Measurements from ENCODE around the gene SPRTN. TPM values are rescaled to one million over a fixed set of nuclear protein-coding genes. Genes with fewer than 3 reads are reported as not detected.

The SPRTN gene
- total RNA-seq, 1 donor from 2014 or later = 52.6 TPM

DNA sequence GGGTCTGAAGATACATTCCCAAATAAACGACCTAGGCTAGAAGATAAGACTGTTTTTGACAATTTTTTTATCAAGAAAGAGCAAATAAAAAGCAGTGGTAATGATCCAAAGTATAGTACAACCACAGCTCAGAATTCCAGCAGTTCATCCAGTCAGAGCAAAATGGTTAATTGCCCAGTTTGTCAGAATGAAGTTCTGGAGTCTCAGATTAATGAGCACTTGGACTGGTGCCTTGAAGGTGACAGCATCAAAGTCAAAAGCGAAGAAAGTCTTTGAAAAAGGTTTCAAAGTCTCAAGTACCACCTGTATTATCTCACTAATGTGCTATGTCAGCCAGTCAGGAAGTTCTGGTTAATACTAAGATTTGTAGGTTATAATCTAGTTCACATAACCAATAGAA lies 15.0 kb downstream of the SPRTN start:
- Histone ChIP-seq H3K27ac (no peak overlapping the region), H3K9me3 (no peaks in the 10 kb centered on the region), H3K4me3 (no peak overlapping the region), H3K4me1 (peaks cover 0 to 1% of the 10 kb centered on the region in 2 donors), H3K27me3 (no peaks in the 10 kb centered on the region), H3K36me3 (peaks cover 11 to 49% of the 10 kb centered on the region in 2 donors)
- TF ChIP-seq, protein P1, sequence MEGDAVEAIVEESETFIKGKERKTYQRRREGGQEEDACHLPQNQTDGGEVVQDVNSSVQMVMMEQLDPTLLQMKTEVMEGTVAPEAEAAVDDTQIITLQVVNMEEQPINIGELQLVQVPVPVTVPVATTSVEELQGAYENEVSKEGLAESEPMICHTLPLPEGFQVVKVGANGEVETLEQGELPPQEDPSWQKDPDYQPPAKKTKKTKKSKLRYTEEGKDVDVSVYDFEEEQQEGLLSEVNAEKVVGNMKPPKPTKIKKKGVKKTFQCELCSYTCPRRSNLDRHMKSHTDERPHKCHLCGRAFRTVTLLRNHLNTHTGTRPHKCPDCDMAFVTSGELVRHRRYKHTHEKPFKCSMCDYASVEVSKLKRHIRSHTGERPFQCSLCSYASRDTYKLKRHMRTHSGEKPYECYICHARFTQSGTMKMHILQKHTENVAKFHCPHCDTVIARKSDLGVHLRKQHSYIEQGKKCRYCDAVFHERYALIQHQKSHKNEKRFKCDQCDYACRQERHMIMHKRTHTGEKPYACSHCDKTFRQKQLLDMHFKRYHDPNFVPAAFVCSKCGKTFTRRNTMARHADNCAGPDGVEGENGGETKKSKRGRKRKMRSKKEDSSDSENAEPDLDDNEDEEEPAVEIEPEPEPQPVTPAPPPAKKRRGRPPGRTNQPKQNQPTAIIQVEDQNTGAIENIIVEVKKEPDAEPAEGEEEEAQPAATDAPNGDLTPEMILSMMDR (IDR thresholded peaks at IDR 0.05) = no peak
- DNase-seq (ENCODE audit: low spot score in 2 of 2) = no peak
- intact Hi-C loops (cut with DNase I) = no loop called here

DNA sequence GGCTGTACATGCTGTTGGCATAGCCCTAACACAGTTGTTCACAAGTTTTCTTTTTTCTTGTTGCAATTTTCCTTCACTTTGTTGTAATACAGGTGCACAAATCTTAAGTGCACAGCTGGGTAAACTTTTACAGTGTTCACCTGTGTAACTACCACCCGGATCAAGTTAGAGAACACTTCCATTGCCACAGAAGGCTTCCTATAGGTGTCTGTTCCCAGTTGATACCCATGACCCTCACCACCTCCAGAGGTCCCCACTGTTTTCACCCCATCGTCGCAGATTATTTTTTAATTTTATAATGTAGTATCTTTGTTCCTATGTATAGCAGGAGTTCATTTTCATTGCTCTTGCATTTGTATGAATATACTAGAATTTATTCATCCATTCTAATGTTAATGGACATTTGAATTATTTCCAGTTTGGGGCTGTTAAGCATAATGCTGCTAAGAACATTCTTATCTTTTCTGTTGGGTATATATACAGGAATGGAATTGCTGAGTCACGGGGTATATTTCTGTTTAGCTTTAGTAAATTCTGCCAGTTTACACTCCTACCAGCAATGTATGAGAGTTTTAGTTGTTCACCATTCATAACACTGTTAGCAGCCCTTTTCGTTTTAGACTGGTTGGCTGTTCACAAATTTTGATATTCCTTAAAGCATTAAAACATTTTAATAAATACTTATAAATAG lies 16.4 kb downstream of the SPRTN start:
- Histone ChIP-seq H3K36me3 (peaks cover 5 to 38% of the 10 kb centered on the region in 2 donors), H3K4me3 (no peak overlapping the region), H3K4me1 (peaks cover 0 to 2% of the 10 kb centered on the region in 2 donors), H3K27me3 (no peaks in the 10 kb centered on the region), H3K27ac (no peak overlapping the region), H3K9me3 (no peaks in the 10 kb centered on the region)
- intact Hi-C loops (cut with DNase I) = no loop called here
- no peak for DNase-seq (ENCODE audit: low spot score in 2 of 2)
- TF ChIP-seq, protein P1 (IDR thresholded peaks at IDR 0.05) = no peak

DNA sequence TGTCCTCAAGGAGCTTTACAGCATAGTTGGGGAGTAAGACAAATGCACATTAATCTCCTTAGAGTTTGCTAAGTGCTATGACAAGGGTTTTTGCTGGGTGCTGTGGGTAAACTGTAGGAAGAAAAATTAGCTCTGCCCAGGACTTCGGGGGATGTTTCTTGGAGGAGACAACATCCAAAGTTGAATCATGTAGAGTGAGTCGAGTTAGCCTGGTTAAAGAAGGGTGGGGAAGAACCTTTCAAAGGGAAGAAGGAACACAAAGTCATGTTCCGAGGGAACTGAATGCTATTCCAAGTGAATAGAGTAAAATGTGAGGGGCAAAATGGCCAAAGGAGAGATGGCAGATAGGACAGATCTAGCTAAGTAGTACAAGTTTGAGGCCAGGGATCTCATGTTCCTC lies 17.1 kb downstream of the SPRTN start:
- Histone ChIP-seq H3K9me3 (no peaks in the 10 kb centered on the region), H3K4me3 (no peak overlapping the region), H3K27me3 (no peaks in the 10 kb centered on the region), H3K4me1 (peaks cover 0 to 2% of the 10 kb centered on the region in 2 donors), H3K27ac (no peak overlapping the region), H3K36me3 (peaks cover 5 to 31% of the 10 kb centered on the region in 2 donors)
- DNase-seq (ENCODE audit: low spot score in 2 of 2) = no peak
- intact Hi-C loops (cut with DNase I) = no loop called here
- TF ChIP-seq, protein P1 (IDR thresholded peaks at IDR 0.05) = no peak

DNA sequence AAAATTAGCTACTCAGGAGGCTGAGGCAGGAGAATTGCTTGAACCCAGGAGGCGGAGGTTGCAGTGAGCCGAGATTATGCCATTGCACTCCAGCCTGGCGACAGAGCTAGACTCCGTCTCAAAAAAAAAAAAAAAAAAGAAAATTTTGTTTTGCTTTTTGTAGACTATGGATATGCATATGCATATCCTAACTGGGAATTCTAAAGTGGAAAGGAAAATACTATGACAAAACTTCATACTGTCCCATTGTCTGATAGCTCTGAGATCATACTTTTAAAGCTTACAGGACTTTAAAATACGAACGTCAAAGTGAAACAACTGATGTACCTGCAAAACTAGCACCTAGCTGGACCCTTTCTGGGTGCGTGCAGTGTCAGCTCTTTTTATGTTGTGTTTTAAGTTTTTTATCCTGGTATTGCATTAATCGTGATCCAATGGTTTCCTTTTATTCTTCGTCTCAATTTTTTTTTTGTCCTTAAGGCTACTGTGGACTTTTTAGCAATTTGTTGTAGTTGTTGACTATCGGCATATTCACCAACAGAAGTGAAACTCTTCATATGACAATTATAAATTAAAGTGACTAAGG lies 19.2 kb downstream of the SPRTN start:
- Histone ChIP-seq H3K27me3 (no peaks in the 10 kb centered on the region), H3K9me3 (no peaks in the 10 kb centered on the region), H3K36me3 (peaks cover 5 to 12% of the 10 kb centered on the region in 2 donors), H3K4me1 (peaks cover 0 to 2% of the 10 kb centered on the region in 2 donors), H3K4me3 (no peak overlapping the region), H3K27ac (no peak overlapping the region)
- intact Hi-C loops (cut with DNase I) = loop anchor here (1.0 kb wide), 2 partner anchors 171 to 247 kb away; partner anchors contain the start of gene TSNAX
- TF ChIP-seq, protein P1 (IDR thresholded peaks at IDR 0.05) = no peak
- no peak for DNase-seq (ENCODE audit: low spot score in 2 of 2)

DNA sequence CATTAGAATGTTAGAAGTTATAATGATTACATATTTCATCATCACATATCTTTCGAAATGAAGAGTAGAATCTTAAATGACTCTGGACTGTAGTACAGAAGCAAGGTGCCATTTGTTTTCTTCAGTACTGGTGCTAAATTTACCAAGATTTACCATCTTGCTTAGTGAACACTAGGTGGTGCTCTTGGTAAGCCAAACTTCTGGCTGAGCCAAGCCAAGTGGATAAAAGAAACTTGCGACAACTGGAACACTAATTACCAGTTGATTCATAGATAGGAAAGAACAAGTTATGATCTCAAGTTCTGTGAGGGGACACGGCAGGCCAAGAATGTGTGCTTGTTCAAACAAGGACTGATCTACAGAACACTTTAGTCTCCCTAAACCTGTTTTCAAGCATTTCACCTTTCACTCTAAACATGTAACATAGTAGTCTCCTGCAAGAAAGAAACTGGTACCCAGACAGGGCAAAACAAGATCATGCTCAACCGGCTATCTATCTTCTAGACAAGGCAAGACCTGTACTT lies 19.8 kb downstream of the SPRTN start:
- Histone ChIP-seq H3K27me3 (no peaks in the 10 kb centered on the region), H3K4me3 (no peak overlapping the region), H3K36me3 (peaks cover 4 to 6% of the 10 kb centered on the region in 2 donors), H3K4me1 (peaks cover 0 to 2% of the 10 kb centered on the region in 2 donors), H3K27ac (peak overlapping the region in 1 of 2 donors; percentile 31), H3K9me3 (no peaks in the 10 kb centered on the region)
- DNase-seq (ENCODE audit: low spot score in 2 of 2) = peak in 1 of 2 donors; percentile 70
- TF ChIP-seq, protein P1 (IDR thresholded peaks at IDR 0.05) = peak; percentile 63 to 76 (median 71)
- intact Hi-C loops (cut with DNase I) = loop anchor here (1.0 kb wide), 3 partner anchors 64 to 246 kb away; partner anchors contain the start of genes EGLN1 and TSNAX

Data from ascending aorta (tissue), 2 donors.